NCI-H2171 (cell line): Measurements from ENCODE around the gene ARFIP2.

Experiments
- DNase-seq: peaks from one replicate; lab custom pipeline; 2025; lab: John Stamatoyannopoulos, UW

Gene ARFIP2

DNA sequence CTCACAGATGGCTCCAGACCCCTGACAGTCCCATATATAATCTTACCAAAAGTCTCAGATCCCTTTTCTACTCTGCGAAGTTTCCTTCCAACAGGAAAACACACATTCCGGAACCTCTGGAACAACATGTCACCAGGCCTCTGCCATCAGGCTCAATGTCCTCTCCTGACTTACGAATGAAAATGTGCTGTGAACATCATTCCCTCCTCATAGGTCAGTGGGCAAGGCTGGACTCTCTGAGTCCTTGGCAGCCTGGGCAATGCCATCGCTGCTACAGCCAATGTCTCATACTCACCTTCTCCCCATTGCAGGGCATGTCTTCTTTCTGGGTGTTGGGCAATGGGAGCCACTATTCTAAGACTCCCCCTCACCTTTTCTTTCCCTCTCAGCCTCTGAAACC, 38.7 kb downstream of the ARFIP2 start:
- no peak for DNase-seq

DNA sequence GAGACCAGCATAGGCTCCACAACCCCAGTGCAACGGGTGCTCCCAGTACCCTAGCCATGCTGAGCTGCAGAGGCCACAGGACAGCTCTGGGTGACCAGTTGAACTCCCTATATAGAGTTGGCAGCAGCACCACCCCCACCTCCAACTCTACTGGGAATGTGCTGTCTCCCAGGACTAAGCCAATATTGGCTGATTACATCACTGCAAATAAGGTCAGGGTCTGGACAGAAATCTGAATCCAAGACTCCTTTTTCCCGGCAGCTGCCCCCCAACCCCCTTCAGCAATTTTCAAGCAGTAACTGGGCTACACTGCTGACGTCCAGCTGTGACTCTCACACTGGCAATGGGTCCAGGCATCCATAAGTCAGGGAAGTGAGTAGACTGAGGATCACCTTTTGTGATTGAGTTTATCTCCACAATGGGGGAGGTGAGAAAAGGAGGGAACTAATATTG, 40.2 kb downstream of the ARFIP2 start, which contains the start of gene HPX:
Gene HPX, minus strand, starts transcription at position 82 of the 453 bp plus-strand sequence. Its CDS starts 24 bp downstream, at position 58.
- no peak for DNase-seq

DNA sequence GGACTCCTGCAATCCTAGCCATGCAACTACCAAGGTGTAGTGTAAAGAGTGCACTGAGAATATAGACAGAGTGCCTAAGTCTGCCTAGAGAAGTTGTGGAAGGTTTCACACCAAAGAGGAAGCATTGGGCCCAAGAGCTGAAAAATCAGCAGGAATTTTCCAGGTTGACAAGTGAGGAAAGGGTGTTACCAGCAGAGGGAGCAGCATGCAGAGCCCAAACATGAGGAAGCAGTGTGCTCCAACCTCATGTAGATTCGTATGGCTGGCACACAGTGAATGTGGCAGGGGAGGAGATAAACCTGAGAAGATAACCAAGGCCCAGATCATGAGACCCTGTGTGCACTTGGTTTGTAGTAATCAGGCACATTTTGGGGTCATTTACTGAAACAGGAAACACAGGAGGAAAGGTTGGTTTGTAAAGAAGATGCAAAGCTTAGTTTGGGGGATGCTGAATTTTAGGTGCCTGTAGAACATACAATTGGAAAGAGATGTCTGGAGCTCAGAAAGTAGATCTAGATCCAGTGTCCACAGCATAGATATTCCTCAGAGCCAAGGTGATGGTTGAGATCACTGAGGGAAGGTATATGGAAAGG, 42.1 kb downstream of the ARFIP2 start:
- DNase-seq, result no peak

DNA sequence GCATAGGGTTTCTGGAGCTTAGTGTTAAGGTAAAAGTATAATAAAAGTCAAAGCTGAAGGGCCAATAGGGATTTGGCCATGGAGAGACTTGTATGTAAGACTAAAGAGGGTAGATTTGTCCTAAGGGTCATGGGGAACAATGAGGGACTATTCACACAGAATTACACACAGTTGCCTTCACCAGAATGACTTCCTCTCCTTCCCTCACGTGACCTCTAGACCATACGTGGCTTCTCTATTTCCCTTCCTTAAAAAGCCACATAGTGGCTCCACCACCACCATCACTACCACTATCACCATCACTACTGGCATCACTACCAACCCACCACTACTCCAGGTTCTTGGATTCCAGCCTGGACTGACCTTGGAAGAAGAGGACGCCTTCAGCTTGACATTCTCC, 43.1 kb downstream of the ARFIP2 start:
- no peak for DNase-seq

DNA sequence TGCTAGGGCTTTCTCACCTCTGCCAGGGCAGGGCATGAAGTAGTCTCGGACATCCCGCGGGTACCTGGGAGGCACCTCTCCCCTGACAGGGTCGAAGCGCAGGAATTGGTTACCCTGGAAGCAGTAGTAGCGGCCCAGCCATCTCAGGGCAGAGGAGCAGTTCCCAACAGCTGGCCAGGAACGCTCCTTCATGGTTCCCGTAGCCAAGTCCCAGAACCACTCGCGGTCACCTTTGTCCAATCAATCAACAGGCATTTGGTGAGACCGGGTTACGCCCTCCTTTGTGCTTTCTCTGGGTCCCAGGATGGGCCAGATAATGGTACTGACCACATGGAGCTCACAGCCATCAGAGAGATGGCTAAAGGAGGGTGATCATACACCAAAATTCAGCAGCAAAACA, 43.7 kb downstream of the ARFIP2 start:
- no peak for DNase-seq

DNA sequence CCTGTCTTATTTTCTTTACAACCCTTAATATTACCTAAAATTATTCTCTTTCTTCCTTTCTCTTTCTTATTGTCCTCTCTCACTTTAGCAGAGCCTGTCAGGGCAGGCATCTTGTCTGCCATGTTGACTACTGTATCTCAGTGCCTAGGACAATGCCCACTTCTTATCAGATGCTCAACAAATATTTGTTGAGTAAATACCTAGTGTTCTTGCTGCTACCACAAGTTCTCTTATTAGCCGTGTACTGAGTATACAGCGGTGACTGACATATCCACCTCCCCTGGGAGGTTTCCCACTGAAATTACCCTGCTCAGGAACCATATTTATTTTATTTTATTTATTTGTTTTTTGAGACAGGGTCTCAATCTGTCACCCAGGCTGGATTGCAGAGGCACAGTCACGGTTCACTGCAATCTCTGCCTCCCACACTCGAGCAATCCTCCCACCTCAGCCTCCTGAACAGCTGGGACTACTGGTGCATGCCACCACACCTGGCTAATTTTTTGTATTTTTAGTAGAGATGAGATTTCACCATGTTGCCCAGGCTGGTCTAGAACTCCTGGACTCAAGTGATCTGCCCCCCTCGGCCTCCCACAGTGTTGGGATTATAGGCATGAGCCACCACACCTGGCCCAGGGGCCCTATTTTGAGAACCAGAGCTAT, 47.0 kb downstream of the ARFIP2 start:
- DNase-seq, result no peak

DNA sequence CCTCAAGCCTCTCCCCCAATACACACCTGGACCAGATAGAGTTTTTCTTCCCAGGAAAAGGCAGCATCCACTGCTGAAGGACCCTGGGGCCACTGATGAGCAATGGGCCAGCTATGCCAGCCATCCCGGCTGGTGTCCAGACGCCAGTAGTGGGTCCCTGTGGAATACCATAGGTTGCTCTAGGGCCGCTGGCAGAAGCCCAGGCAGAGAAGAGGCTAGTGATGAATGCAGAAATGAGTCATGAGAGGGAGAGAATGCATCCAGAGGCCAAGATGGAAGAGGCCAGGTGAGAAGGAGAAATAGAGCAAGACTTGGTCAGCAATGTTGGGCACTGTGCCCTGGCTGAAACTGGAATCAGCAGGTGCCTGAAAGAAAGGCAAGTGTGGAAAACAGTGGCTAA, 49.3 kb downstream of the ARFIP2 start:
- DNase-seq, result no peak

DNA sequence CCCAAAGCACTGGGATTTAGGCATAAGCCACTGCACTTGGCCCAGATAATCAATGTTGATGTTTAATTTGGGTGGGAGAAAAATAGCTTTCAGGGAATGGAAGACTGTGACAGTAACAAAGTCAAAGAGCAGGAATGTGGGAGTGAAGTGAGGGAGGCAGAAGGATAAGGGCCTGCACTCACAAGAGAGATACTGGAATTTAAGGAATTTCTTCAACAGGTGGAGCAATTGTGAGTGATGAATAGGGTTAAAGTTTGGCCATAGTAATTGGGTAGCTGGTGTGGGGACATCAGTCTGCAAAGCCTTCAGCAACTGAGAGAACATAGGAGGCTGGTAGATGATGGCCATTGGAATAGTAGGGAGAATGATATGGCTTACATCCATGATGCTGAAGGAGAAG, 53.6 kb downstream of the ARFIP2 start:
- no peak for DNase-seq
